AG09319 (cell line): ENCODE data around the gene CTTNBP2NL.
A peak's percentile ranks its signal among the peaks of the same experiment; 100 is the strongest.
"Not testable (repeated sequence)": the region's sequence is repeated elsewhere in the genome, so short reads cannot be mapped to it uniquely, and the experiment has no call there.

ENCODE experiments used
- DNase-seq: peaks from one replicate; pipeline ENCODE4 v3.0.0-alpha.2; 2010; ENCODE audit warnings: low read depth; ENCODE audit errors: extremely low read depth
- CTCF ChIP-seq: IDR thresholded peaks from 2 replicates; pipeline ENCODE4 v1.5.1; 2011; ENCODE audit warnings: low read depth, mild to moderate bottlenecking, inconsistent platforms, low read length, moderate library complexity

Gene CTTNBP2NL

GRCh38 chr1:112446411-112446810, 50.4 kb downstream of the CTTNBP2NL start:
- no peak for DNase-seq

GRCh38 chr1:112448904-112449629, 53.1 kb downstream of the CTTNBP2NL start:
- no peak for TF ChIP-seq CTCF

More at GRCh38 chr1:112446411-112446810, 50.4 kb downstream of the CTTNBP2NL start:
- no peak for TF ChIP-seq CTCF

GRCh38 chr1:112449630-112449983, 53.6 kb downstream of the CTTNBP2NL start:
- DNase-seq: no peak
- no peak for TF ChIP-seq CTCF

More at GRCh38 chr1:112448904-112449629, 53.1 kb downstream of the CTTNBP2NL start:
- no peak for DNase-seq

- no peak for TF ChIP-seq CTCF
- DNase-seq: no peak
These were observed 54.8 kb downstream of the CTTNBP2NL start for GRCh38 chr1:112450773-112451172.

GRCh38 chr1:112451301-112451700, 55.3 kb downstream of the CTTNBP2NL start:
- not testable (repeated sequence) for DNase-seq

GRCh38 chr1:112453876-112454275, 57.9 kb downstream of the CTTNBP2NL start:
- TF ChIP-seq CTCF: no peak
- no peak for DNase-seq

- no peak for TF ChIP-seq CTCF
- no peak for DNase-seq
These were observed 58.3 kb downstream of the CTTNBP2NL start for GRCh38 chr1:112454316-112454715.

GRCh38 chr1:112457241-112457640, 61.2 kb downstream of the CTTNBP2NL start:
- peak; percentile 19 for DNase-seq
- TF ChIP-seq CTCF: no peak
